ENCODE measurements around the gene GSE1.

GSE1 gene

GRCh38 chr16:85646976-85647375 lies 33.9 kb downstream of the GSE1 start:
- peaks cover 8% of the 10 kb centered on the region for H3K36me3 ChIP-seq (ENCODE audit: control insufficient read depth, insufficient read depth, low read length)
- no peak for DNase-seq
- no peaks in the 10 kb centered on the region for H3K27me3 ChIP-seq (replicated peaks; ENCODE audit: control insufficient read depth, insufficient read depth, low read length, poor library complexity, severe bottlenecking)
- H3K27ac ChIP-seq (ENCODE audit: insufficient read depth, low read length, poor library complexity, severe bottlenecking): no peak overlapping the region
- no peaks in the 10 kb centered on the region for H3K9me3 ChIP-seq (ENCODE audit: control insufficient read depth, low read length)
- no peak overlapping the region for H3K4me3 ChIP-seq (ENCODE audit: insufficient read depth, low read depth, low read length, poor library complexity, severe bottlenecking)
- H3K4me1 ChIP-seq (ENCODE audit: control insufficient read depth, insufficient read depth, low read length, poor library complexity, severe bottlenecking): peaks cover 4% of the 10 kb centered on the region

DNA sequence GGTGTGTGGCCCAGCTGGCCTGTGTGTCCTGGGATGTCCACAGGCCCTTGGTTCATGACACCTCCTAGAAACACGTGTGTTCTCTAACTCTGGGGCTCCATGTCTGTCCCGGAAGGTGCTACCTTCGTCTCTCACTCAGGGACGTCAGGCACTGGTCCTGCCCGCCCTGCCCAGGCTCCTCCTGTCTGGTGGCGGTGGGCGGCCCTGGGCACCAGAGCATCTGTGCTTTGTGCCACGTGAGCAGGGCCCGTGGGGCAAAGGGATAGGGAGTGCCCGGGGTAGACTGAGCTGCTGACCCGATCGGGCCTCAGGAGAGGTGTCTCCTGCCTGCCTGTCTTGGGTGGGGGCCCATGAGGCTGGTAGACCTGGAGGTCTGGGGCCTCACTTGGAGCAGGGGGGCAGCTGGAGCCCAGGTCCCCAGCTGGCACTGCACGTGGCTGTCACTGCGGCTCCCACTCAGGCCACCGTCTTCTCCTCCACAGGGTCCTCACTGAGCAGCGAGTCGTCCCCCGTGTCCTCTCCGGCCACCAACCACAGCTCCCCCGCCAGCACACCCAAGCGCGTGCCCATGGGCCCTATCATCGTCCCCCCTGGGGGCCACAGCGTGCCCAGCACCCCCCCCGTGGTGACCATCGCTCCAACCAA lies 35.1 kb downstream of the GSE1 start:
- Histone ChIP-seq H3K27ac (ENCODE audit: insufficient read depth, low read length, poor library complexity, severe bottlenecking) (no peak overlapping the region), H3K36me3 (ENCODE audit: control insufficient read depth, insufficient read depth, low read length) (peaks cover 8% of the 10 kb centered on the region), H3K4me3 (ENCODE audit: insufficient read depth, low read depth, low read length, poor library complexity, severe bottlenecking) (no peak overlapping the region), H3K27me3 (replicated peaks; ENCODE audit: control insufficient read depth, insufficient read depth, low read length, poor library complexity, severe bottlenecking) (no peaks in the 10 kb centered on the region), H3K9me3 (ENCODE audit: control insufficient read depth, low read length) (no peaks in the 10 kb centered on the region), H3K4me1 (ENCODE audit: control insufficient read depth, insufficient read depth, low read length, poor library complexity, severe bottlenecking) (peaks cover 4% of the 10 kb centered on the region)
- DNase-seq: no peak

DNA sequence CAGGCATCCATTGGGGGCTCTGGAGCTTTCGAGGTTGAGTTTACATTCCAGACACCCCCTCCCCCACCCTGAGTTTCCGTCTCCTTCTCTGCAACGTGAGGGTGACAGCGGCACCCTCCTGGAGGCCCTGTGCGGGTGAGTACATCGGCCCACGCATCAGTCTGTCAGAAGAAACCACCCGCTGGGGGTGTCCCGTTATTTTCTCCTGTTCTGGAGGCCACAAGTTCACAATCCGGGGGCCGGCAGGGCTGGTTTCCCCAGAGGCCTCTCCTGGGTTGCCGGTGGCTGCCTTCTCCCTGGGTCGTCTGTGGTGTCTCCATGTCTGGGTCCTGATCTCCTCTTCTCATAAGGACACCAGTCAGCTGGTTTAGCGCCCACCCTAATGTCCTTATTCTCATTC lies 35.7 kb downstream of the GSE1 start:
- Histone ChIP-seq H3K27ac (ENCODE audit: insufficient read depth, low read length, poor library complexity, severe bottlenecking) (no peak overlapping the region), H3K4me3 (ENCODE audit: insufficient read depth, low read depth, low read length, poor library complexity, severe bottlenecking) (no peak overlapping the region), H3K4me1 (ENCODE audit: control insufficient read depth, insufficient read depth, low read length, poor library complexity, severe bottlenecking) (peaks cover 4% of the 10 kb centered on the region), H3K27me3 (replicated peaks; ENCODE audit: control insufficient read depth, insufficient read depth, low read length, poor library complexity, severe bottlenecking) (no peaks in the 10 kb centered on the region), H3K9me3 (ENCODE audit: control insufficient read depth, low read length) (no peaks in the 10 kb centered on the region), H3K36me3 (ENCODE audit: control insufficient read depth, insufficient read depth, low read length) (peaks cover 11% of the 10 kb centered on the region)
- DNase-seq: no peak

- peaks cover 11% of the 10 kb centered on the region for H3K36me3 ChIP-seq (ENCODE audit: control insufficient read depth, insufficient read depth, low read length)
These were observed 36.5 kb downstream of the GSE1 start for GRCh38 chr16:85649411-85650134.

GRCh38 chr16:85650135-85650843 lies 37.2 kb downstream of the GSE1 start:
- no peak overlapping the region for H3K4me3 ChIP-seq (ENCODE audit: insufficient read depth, low read depth, low read length, poor library complexity, severe bottlenecking)
- H3K9me3 ChIP-seq (ENCODE audit: control insufficient read depth, low read length): no peaks in the 10 kb centered on the region
- peaks cover 11% of the 10 kb centered on the region for H3K36me3 ChIP-seq (ENCODE audit: control insufficient read depth, insufficient read depth, low read length)
- no peak overlapping the region for H3K27ac ChIP-seq (ENCODE audit: insufficient read depth, low read length, poor library complexity, severe bottlenecking)
- no peak for DNase-seq
- peaks cover under 1% of the 10 kb centered on the region for H3K4me1 ChIP-seq (ENCODE audit: control insufficient read depth, insufficient read depth, low read length, poor library complexity, severe bottlenecking)
- H3K27me3 ChIP-seq (replicated peaks; ENCODE audit: control insufficient read depth, insufficient read depth, low read length, poor library complexity, severe bottlenecking): no peaks in the 10 kb centered on the region

More at GRCh38 chr16:85649411-85650134, 36.5 kb downstream of the GSE1 start:
- Histone ChIP-seq H3K27me3 (replicated peaks; ENCODE audit: control insufficient read depth, insufficient read depth, low read length, poor library complexity, severe bottlenecking) (no peaks in the 10 kb centered on the region), H3K27ac (ENCODE audit: insufficient read depth, low read length, poor library complexity, severe bottlenecking) (no peak overlapping the region), H3K4me1 (ENCODE audit: control insufficient read depth, insufficient read depth, low read length, poor library complexity, severe bottlenecking) (peaks cover 4% of the 10 kb centered on the region), H3K9me3 (ENCODE audit: control insufficient read depth, low read length) (no peaks in the 10 kb centered on the region), H3K4me3 (ENCODE audit: insufficient read depth, low read depth, low read length, poor library complexity, severe bottlenecking) (no peak overlapping the region)
- DNase-seq: no peak

DNA sequence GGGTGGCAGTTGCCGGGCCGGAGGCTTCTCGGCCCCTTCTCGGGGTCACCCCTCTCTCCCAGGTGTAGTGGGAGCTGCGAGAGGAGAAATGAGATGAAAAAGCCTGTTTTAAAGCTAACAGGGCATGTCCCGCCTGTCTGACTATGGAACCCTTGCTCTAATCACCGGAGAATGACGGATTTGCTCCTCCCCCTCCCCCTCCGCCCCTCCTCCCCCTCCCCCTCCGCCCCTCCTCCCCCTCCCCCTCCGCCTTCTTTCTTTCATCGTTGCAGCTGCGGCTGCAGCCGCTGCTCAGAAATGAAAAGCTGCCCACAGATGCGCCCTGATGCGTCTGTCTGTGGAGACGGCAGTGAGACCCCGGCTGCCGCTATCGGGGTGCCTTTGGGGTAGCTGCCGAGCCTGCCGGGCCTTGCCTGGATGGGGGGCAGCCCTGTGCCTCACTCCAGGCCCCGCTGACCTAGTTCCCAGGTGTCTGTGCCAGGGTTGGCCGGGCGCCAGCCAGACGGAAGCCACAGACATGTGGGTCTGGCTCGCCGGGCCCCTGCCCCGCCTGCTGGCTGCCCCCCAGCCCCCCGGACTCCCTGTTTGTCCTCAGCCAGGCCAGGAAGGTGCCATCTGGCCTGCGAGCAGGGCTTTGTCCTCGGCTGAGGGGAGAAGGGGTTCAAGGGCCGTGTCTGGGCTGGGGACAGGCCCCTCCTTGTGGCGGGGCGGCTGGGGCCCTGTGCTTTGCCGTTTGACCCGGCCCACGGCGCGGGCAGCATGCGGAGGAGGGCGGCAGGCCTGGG lies 37.9 kb downstream of the GSE1 start:
- peaks cover 16% of the 10 kb centered on the region for H3K36me3 ChIP-seq (ENCODE audit: control insufficient read depth, insufficient read depth, low read length)
- DNase-seq: no peak
- H3K9me3 ChIP-seq (ENCODE audit: control insufficient read depth, low read length): no peaks in the 10 kb centered on the region
- no peaks in the 10 kb centered on the region for H3K4me1 ChIP-seq (ENCODE audit: control insufficient read depth, insufficient read depth, low read length, poor library complexity, severe bottlenecking)
- no peak overlapping the region for H3K4me3 ChIP-seq (ENCODE audit: insufficient read depth, low read depth, low read length, poor library complexity, severe bottlenecking)
- no peaks in the 10 kb centered on the region for H3K27me3 ChIP-seq (replicated peaks; ENCODE audit: control insufficient read depth, insufficient read depth, low read length, poor library complexity, severe bottlenecking)
- no peak overlapping the region for H3K27ac ChIP-seq (ENCODE audit: insufficient read depth, low read length, poor library complexity, severe bottlenecking)

DNA sequence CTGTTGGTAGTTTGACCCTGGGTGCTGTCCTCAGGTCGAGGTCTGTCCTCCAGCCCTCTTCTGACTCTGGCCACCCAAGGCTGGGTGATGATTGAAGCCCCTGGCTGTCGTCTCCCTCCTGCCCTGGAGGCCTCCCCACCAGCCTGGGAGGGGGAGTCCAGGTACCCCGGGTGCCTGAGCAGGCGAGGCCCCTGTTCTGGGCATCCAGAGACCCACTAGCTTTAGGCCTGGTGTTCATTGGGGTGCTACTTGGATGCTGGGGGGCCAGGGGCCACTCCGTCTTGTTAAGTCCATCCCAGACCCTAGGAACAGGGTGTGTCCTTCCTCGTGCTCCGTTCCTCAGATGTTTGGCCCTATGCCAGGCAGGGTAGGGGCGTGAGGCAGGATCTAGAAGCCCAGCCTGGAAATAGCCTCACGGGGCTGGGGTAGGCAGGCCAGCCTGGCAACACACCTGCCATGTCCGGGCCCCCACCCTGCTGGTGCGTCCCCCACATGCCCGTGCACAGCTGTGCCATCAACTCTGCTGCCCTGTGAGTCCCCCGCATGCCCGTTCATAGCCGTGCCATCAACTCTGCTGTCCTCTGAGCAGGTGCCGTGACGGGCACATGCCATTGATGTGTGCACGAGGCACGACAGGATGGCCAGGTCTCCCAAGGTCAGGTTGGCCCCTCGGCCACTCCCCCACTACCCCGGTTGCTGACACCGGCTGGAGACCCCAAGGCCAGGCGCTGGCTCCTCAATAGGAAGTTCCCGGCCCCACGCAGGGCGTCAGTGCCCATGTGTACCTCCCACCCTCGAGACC lies 38.7 kb downstream of the GSE1 start:
- Histone ChIP-seq H3K27me3 (replicated peaks; ENCODE audit: control insufficient read depth, insufficient read depth, low read length, poor library complexity, severe bottlenecking) (no peaks in the 10 kb centered on the region), H3K4me1 (ENCODE audit: control insufficient read depth, insufficient read depth, low read length, poor library complexity, severe bottlenecking) (no peaks in the 10 kb centered on the region), H3K4me3 (ENCODE audit: insufficient read depth, low read depth, low read length, poor library complexity, severe bottlenecking) (no peak overlapping the region), H3K9me3 (ENCODE audit: control insufficient read depth, low read length) (no peaks in the 10 kb centered on the region), H3K27ac (ENCODE audit: insufficient read depth, low read length, poor library complexity, severe bottlenecking) (no peak overlapping the region), H3K36me3 (ENCODE audit: control insufficient read depth, insufficient read depth, low read length) (peaks cover 22% of the 10 kb centered on the region)
- DNase-seq: no peak

- no peak overlapping the region for H3K27ac ChIP-seq (ENCODE audit: insufficient read depth, low read length, poor library complexity, severe bottlenecking)
- H3K9me3 ChIP-seq (ENCODE audit: control insufficient read depth, low read length): no peaks in the 10 kb centered on the region
- no peak overlapping the region for H3K4me3 ChIP-seq (ENCODE audit: insufficient read depth, low read depth, low read length, poor library complexity, severe bottlenecking)
- no peak for DNase-seq
- H3K27me3 ChIP-seq (replicated peaks; ENCODE audit: control insufficient read depth, insufficient read depth, low read length, poor library complexity, severe bottlenecking): no peaks in the 10 kb centered on the region
- H3K36me3 ChIP-seq (ENCODE audit: control insufficient read depth, insufficient read depth, low read length): peaks cover 29% of the 10 kb centered on the region
- no peaks in the 10 kb centered on the region for H3K4me1 ChIP-seq (ENCODE audit: control insufficient read depth, insufficient read depth, low read length, poor library complexity, severe bottlenecking)
These were observed 39.5 kb downstream of the GSE1 start for GRCh38 chr16:85652431-85653221.

All from effector memory CD4-positive, alpha-beta T cell (primary cell).